ENCODE data around the gene AUP1.

The AUP1 gene

GRCh38 chr2:74536166-74536950 is 6.9 kb upstream of the AUP1 start:
- DNase-seq (ENCODE audit: low read depth in 2 of 2, low spot score in 1 of 2) = no peak

GRCh38 chr2:74535440-74535965 is 6.0 kb upstream of the AUP1 start:
- DNase-seq (ENCODE audit: low read depth in 2 of 2, low spot score in 1 of 2) = no peak

DNA sequence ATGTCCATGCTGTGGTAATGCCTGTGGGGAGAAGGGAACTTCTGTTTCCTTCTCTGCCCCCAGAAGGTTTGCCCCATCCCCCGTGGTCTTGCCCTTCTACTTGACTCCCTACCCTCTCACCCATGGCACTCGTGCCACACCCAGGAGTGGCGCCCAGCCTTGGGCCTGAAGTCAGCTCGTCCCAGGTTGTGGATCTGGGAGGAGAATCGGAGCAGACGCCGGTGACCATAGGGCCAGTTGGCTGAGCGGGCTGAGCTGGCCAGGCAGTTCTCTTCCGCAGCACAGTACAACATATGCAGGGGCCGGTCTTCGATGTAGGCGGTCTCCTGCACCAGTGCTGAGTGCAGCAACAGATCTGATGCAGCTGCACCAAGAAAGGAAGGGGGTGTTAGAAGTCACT is 4.9 kb upstream of the AUP1 start:
- DNase-seq (ENCODE audit: low read depth in 2 of 2, low spot score in 1 of 2) = no peak

DNA sequence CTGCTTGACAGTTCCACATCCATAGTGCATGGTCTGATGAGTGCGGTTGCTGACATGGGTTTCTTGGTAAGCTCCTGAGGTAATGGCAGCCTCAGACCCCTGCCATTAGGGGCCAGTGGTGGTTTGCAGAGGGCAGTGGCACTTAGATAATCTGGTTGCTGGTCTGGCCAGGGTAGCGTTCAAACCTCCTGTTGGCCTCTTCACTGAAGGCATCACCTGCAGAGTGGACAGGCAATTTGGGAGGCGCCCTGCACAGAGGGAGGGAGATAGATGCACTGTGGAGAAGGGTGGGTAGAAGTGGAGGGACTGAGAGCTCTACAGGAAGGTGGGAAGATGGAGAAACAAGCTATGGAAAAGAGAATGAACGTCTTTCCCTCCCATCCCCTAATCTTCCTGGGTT is 4.0 kb upstream of the AUP1 start:
- no peak for DNase-seq (ENCODE audit: low read depth in 2 of 2, low spot score in 1 of 2)

GRCh38 chr2:74532222-74532621 is 2.7 kb upstream of the AUP1 start:
- DNase-seq (ENCODE audit: low read depth in 2 of 2, low spot score in 1 of 2) = no peak

DNA sequence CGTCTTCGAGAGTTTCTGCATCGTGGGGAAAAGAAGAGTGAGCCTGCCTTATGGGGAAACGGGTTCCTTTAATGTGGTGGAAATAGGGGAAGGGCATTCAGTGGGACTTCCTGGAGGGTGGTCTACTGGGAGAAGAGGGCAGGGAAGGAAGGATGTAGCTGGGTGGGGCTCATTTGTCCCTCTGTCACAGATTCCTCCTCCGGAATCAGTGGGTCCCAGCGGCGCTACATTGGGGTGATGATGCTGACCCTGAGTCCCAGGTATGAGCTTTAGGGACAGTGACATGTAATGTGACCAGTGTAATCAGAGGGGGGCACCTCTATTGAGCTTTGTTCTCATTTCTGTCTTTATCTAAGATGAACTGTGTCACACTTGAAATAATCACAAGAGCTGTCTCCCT is 2.2 kb upstream of the AUP1 start:
- no peak for DNase-seq (ENCODE audit: low read depth in 2 of 2, low spot score in 1 of 2)

- peak in 1 of 2 donors; percentile 17 for DNase-seq (ENCODE audit: low read depth in 2 of 2, low spot score in 1 of 2)
These were observed 1.0 kb upstream of the AUP1 start for GRCh38 chr2:74530239-74531187.

- no peak for DNase-seq (ENCODE audit: low read depth in 2 of 2, low spot score in 1 of 2)
These were observed 728 bp downstream of the AUP1 start for GRCh38 chr2:74528600-74529356.

DNA sequence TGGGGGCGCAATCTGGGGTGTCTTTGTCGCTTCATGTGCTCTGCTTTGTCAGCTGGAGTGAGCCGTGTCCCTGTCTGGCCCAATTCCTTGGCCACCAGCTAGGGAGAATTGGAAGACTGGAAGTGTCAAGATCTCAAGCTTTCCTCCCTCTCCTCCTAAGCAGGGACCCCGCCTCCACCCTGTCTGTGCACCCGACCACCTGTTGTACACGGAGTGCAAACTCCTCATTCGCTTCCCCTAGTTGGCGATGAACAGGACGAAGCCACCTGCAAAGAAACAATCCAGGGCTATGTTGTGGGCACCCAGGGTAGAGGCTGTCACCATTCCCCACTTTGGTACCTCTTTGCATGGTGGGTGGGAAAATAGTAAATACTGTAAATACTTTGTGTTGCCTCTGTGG is 1.8 kb downstream of the AUP1 start:
- DNase-seq (ENCODE audit: low read depth in 2 of 2, low spot score in 1 of 2) = no peak

GRCh38 chr2:74526649-74527230 is 2.8 kb downstream of the AUP1 start:
- no peak for DNase-seq (ENCODE audit: low read depth in 2 of 2, low spot score in 1 of 2)

DNA sequence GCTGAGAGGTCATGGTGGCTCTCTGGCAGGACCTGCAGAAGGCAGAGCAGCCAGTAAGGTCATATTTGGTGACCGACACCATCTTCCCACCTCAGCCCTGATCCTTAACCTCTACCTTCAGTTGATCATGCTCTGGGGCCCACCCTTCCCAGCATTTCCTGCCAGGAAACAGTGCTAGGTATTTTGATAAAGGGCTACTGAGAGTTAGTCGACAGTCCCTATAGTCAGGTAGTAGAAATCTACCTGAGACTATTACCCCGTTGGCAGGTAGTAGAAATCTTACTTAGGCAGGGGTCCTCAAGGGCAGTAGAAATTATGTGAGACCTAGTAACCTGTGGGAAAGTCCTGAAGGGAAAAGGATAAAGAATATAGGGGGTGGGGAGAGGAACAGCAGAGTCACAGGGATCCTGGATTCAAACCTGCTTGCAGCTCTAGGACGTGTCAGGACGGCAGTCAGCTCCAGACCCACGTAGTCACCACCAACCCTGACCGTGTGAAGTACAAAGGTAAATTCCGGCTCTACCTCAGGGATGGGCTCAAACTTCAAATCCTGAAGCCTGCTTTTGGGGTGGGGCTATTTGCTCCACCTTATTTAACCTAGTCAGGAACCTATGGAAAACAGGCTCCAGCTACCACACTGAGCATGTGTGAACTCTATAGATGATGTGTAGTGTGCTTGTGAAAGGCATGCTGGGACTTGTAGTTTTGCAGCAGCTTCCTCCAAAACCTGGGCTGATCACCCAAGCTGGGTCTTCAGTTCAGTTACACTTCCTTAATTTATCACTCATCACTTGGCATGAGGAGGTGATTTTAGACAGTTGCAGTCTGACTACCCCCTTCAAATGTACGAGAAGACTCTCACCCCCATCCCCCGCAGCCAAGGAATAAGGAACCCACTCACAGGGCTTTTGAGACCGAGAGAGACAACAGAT is 3.5 kb downstream of the AUP1 start, which contains the start of gene DQX1:
TSS of gene DQX1 (minus strand) at position 515 of the 932 bp plus-strand sequence. CDS start at position 13, 502 bp downstream.
- DNase-seq (ENCODE audit: low read depth in 2 of 2, low spot score in 1 of 2) = no peak

DNA sequence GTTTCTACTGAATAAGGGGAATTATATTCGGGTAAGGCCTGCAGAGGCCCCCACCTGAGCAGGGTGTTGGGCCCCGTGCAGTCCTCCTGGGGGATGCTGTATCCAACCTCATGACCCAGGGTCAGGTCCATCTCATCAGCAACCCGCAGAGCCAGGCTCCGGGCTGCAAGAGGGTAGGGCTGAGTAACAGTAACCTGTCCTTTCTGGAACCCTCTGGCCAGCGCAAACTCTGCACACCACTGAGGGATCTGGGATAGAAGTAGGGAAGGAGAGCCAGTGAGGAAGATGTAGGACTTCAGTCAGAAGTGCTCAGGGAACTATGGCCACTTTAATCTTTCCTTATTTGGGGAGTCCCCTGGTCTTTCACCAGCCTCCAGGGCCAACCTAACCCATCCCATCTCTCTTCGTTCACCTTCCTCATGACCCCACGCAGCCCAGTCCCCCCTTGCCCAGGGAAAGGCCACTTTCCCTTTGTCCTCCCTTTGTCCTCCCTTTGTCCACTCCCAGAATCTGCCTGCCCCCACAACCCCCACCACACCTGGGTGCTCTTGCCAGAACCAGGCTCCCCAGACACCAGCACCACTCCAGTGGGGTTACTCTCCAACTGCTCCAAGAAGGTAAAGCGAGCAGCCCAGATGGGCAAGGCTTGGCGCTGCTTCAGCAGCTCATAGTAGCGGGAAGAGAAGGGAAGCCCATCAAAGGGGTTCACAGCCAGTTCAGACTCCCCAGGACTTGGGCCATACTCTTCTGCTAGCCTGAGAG is 4.4 kb downstream of the AUP1 start:
- DNase-seq (ENCODE audit: low read depth in 2 of 2, low spot score in 1 of 2) = no peak

GRCh38 chr2:74524005-74524404 is 5.5 kb downstream of the AUP1 start:
- no peak for DNase-seq (ENCODE audit: low read depth in 2 of 2, low spot score in 1 of 2)

GRCh38 chr2:74522516-74522915 is 7.0 kb downstream of the AUP1 start:
- no peak for DNase-seq (ENCODE audit: low read depth in 2 of 2, low spot score in 1 of 2)

GRCh38 chr2:74516650-74517049 is 12.9 kb downstream of the AUP1 start:
- no peak for DNase-seq (ENCODE audit: low read depth in 2 of 2, low spot score in 1 of 2)

- DNase-seq (ENCODE audit: low read depth in 2 of 2, low spot score in 1 of 2) = peak in 1 of 2 donors; percentile 55
These were observed 13.4 kb downstream of the AUP1 start for GRCh38 chr2:74515981-74516633.

DNA sequence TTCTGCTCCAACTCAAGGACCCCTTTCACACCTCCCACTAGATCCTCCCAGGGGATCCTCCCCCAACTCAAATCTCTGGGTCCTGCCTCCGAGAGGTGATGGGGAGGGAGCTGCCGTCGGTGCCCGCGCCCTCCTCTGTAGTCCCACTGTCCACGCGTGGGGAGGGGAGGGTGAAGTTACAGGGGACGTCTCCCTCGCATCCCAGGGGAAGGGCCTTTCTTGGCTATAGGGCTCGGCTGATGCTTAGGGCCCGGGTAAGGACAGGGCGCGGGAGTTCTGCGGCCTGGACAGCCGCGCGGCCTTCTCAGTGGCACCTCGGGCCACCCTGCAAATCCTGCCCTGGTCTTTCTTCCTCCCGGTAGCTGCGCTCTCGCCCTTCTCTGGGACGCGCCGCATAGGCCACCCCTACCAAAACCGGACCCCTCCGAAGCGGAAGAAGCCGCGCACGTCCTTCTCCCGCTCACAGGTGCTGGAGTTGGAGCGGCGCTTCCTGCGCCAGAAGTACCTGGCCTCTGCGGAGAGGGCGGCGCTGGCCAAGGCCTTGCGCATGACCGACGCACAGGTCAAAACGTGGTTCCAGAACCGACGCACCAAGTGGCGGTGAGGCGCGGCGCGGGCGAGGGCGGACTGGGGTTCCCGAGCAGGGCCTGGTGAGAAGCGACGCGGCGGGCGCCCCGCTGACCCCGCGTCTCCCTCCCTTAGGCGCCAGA is 14.1 kb downstream of the AUP1 start:
- DNase-seq (ENCODE audit: low read depth in 2 of 2, low spot score in 1 of 2) = no peak
